Keratinocyte (primary cell): ENCODE measurements around the gene ALKBH5.

ENCODE experiments used
- EZH2 ChIP-seq: IDR thresholded peaks from one replicate; pipeline ENCODE4 v1.6.1; 2012; ENCODE audit warnings: inconsistent platforms, mild to moderate bottlenecking, low read length, moderate library complexity
- TF ChIP-seq, protein P1 (sequence below), 3 experiments: IDR thresholded peaks in 1 of 3; conservative IDR thresholded peaks in 1 of 3; optimal IDR thresholded peaks in 1 of 3; 2 replicates in 2 of 3; 3 replicates in 1 of 3; pipeline versions ENCODE3 to v1.5.1; 2011; ENCODE audit warnings: low read length in 3 of 3, mild to moderate bottlenecking in 3 of 3, moderate library complexity in 2 of 3, control low read depth in 1 of 3, inconsistent platforms in 1 of 3; ENCODE audit not compliant: insufficient read depth in 2 of 3; ENCODE audit errors: extremely low read depth in 1 of 3

- TF ChIP-seq EZH2 = no peak
- TF ChIP-seq, protein P1, sequence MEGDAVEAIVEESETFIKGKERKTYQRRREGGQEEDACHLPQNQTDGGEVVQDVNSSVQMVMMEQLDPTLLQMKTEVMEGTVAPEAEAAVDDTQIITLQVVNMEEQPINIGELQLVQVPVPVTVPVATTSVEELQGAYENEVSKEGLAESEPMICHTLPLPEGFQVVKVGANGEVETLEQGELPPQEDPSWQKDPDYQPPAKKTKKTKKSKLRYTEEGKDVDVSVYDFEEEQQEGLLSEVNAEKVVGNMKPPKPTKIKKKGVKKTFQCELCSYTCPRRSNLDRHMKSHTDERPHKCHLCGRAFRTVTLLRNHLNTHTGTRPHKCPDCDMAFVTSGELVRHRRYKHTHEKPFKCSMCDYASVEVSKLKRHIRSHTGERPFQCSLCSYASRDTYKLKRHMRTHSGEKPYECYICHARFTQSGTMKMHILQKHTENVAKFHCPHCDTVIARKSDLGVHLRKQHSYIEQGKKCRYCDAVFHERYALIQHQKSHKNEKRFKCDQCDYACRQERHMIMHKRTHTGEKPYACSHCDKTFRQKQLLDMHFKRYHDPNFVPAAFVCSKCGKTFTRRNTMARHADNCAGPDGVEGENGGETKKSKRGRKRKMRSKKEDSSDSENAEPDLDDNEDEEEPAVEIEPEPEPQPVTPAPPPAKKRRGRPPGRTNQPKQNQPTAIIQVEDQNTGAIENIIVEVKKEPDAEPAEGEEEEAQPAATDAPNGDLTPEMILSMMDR (optimal IDR thresholded peaks at IDR 0.05 in 1 of 3, IDR thresholded peaks at IDR 0.05 in 1 of 3, conservative IDR thresholded peaks at IDR 0.05 in 1 of 3; ENCODE audit: extremely low read depth in 1 of 3, insufficient read depth in 2 of 3, low read length in 3 of 3) = no peak
Measured at GRCh38 chr17:18181358-18181757, 2.3 kb upstream of the ALKBH5 start.
